Measurements from ENCODE around the gene NR2F2.

NR2F2 gene

DNA sequence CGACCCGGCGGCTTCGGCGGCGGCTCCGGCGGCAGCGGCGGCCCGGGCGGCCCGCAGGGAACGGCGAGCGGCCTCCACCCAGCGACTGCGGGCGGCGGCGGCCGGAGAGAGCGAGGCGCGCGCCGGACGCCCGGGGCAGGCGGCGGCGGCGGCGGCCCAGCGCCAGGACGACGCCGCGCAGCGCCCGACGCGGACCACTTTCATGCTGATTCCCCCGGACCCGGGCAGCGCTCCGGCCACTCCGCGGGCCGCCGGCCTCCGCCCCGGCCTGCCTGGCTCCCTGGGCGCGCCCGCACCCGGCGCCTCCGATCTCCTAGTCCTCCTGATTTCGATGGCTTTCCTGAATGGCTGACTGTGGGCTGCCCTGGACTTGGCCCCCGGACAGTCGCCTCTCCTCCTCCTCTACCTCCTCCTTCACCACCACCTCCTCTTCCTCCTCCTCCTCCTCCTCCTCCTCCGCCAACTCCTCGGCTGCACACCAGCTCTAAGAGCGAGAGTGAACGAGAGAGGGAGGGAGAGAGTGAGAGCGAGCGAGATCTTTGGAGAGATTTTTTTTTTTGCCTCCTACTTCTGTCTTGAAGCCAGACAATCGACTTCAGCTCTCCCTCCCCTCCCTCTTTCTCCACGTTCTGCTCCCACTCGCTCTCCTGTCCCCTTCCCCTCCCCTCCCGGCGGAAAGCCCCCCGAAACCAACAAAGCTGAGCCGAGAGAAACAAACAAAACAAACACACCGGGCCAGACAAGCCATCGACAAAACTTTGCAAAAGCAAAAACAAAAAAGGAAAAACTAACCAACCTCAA lies 844 bp downstream of the NR2F2 start:
- DNase-seq (ENCODE audit: low read depth in 4 of 4, low spot score in 1 of 4) = no peak

DNA sequence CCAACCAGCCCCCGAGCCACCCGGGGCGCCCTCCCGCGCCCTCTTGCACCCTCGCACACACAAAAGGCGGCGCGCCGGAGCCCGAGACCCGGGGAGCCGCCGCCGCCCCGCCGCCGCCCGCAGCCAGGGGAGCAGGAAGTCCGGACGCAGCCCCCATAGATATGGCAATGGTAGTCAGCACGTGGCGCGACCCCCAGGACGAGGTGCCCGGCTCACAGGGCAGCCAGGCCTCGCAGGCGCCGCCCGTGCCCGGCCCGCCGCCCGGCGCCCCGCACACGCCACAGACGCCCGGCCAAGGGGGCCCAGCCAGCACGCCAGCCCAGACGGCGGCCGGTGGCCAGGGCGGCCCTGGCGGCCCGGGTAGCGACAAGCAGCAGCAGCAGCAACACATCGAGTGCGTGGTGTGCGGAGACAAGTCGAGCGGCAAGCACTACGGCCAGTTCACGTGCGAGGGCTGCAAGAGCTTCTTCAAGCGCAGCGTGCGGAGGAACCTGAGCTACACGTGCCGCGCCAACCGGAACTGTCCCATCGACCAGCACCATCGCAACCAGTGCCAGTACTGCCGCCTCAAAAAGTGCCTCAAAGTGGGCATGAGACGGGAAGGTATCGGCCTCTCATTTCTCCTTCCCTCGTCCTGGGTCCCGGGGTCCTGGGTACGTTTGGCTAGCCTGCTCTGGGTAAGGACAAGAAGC lies 1.6 kb downstream of the NR2F2 start:
- DNase-seq (ENCODE audit: low read depth in 4 of 4, low spot score in 1 of 4) = no peak

DNA sequence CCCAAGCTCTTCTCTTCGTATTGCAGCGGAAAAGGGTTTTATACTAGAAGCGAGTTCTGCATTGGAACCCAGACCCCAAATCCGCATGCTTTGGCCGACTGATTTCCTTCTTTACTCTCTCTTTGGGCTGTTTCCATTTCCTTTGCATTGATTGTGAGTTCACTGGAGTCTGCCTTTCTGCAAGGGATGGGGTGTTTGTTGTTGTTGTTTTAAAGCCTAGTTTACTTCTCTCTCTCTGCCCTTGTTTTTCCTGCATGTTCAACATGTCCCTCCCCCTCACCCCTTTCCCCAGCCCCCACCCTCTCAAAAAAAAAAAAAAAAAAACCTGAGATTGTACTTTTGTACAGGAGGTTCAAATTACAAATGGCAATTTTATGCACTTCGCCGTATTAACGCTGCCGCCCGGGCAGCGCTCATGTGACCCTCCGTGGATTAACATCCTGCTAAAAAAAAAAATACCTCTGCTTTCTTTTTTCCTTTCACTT lies 2.2 kb downstream of the NR2F2 start:
- DNase-seq (ENCODE audit: low read depth in 4 of 4, low spot score in 1 of 4) = no peak

DNA sequence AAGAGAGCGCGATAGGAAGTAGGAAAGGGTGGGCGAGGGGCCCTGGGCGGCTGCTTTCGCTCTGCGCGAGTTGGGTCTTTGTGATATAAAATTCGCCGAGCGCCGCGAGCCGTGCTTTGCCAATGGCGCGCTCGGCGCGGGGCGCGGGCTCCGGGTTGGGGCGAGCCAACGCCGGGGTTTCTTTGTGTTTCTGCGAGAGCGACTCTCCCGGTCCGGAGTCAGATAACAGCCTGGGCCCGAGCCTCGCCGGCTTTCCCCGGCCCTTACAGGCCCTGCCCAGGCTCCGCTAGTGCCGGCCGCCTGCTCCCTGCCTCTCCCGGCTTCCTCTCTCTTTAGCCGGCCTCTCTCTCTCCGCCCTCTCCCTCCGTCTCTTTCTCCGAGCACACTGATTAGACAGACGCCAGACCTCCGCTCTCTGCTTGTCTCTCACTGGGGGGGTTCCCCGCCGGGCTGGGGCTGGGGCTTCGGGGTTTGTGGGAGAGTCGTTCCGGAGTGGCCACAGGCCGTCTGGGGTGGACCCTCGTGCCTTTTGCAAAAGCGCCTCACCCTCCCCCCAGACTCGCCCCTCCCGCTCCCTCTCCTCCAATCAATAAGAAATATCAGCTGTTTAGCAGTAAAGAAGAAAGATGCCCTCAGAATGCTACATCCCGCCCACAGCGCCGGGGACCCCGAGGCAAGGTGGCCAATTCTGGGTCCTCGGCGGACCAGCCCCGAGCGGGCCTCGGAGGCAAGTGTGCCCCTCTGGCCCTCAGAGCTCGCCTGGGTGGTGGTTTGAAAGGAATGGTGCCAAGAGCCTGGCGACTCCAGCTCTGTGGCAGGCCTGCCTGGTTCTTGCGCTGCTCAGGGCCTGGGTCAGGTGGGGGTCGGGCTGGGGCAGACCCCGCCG lies 2.9 kb downstream of the NR2F2 start:
- DNase-seq (ENCODE audit: low read depth in 4 of 4, low spot score in 1 of 4) = no peak

DNA sequence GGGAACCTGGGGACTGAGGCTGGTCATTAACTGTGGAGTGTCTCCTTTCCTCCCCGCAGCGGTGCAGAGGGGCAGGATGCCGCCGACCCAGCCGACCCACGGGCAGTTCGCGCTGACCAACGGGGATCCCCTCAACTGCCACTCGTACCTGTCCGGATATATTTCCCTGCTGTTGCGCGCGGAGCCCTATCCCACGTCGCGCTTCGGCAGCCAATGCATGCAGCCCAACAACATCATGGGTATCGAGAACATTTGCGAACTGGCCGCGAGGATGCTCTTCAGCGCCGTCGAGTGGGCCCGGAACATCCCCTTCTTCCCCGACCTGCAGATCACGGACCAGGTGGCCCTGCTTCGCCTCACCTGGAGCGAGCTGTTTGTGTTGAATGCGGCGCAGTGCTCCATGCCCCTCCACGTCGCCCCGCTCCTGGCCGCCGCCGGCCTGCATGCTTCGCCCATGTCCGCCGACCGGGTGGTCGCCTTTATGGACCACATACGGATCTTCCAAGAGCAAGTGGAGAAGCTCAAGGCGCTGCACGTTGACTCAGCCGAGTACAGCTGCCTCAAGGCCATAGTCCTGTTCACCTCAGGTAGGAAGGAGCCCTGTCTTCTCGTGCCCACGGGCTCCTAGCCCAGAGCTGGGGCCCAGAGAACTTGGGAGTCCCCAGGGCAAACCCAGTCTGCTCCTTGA lies 3.7 kb downstream of the NR2F2 start:
- no peak for DNase-seq (ENCODE audit: low read depth in 4 of 4, low spot score in 1 of 4)

DNA sequence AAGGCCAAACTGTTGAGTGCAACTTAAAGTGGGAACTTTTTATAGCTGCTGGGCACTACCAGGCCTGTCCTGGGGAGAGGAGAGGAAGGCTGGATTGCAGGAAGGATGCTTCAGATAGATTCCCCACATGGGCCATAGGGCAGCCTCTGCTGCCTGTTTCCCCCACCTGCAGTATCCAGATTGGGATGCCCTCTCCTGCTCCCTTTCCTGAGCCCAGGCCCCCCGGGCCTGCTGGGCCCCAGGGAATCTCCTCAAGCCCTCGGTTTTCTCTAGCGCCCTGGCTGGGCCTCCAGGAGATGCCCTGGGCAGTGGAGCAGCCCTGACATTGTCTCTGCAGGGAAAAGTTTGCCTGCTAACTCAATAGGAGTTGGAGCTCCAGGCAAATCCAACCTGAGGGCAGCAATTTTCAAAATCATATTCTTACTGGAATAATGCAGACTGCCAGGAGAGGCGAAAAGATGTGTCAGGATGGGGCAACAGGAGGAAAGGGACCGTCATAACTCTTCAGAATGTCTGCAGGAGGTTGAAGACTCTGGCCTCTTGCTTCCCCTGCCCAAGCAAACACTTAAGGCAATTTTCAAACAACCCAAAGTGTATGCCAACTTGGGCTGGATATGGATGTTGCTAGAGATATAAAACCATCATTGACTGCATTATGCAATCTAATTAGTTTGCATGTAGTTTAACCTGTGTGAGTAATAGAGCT lies 4.4 kb downstream of the NR2F2 start:
- DNase-seq (ENCODE audit: low read depth in 4 of 4, low spot score in 1 of 4) = no peak

DNA sequence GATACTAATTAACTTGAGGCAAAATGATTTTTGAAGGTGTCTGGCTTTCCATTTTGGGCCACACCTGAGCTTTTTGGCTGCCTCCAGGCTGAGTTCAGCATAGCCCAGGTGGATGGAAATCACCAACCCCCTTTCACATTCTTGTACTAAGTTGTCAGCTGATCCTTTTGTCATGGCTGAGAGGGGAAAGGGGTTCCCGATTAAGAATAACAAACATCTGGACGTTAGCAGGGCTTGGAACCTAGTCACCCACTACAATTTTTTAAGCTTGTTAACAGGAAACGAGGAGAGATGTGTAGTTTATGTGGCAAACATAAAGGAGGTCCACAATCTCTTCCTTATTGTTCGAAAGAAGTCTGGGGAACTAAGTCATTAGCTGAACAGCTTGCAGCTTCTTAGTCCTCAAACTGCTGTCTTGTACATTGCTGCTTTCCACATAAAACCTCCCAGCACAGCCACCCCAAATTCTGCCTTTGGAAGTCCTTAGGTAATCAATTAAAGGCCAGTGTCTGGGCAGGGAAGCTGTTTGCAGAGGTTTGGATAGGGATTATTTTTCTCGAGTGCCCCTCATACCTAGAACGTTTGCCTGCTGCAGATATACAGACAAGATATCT lies 5.0 kb downstream of the NR2F2 start:
- no peak for DNase-seq (ENCODE audit: low read depth in 4 of 4, low spot score in 1 of 4)

DNA sequence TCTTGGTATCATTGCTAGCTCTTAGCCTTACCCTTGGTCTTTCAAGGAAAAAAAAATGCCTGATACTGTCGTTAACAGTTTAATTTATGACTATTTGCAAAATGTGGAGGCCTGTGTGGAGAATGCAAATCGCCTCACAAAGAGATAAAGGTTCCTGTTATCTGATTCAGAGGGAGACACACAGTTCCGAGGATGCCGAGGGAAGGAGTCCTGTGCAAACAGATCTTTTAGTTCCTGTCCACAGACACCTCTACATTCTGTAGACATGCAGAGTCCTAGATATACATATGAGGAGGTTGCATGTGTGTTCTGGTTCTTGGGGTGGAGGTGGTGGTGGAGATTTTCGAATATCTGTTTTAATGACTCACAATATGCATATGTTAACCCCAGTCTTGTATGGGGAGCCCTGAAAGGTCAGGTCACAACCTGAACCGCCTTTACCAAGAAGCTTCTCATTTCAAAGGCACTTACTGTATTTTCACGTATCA lies 5.7 kb downstream of the NR2F2 start:
- DNase-seq (ENCODE audit: low read depth in 4 of 4, low spot score in 1 of 4) = no peak

DNA sequence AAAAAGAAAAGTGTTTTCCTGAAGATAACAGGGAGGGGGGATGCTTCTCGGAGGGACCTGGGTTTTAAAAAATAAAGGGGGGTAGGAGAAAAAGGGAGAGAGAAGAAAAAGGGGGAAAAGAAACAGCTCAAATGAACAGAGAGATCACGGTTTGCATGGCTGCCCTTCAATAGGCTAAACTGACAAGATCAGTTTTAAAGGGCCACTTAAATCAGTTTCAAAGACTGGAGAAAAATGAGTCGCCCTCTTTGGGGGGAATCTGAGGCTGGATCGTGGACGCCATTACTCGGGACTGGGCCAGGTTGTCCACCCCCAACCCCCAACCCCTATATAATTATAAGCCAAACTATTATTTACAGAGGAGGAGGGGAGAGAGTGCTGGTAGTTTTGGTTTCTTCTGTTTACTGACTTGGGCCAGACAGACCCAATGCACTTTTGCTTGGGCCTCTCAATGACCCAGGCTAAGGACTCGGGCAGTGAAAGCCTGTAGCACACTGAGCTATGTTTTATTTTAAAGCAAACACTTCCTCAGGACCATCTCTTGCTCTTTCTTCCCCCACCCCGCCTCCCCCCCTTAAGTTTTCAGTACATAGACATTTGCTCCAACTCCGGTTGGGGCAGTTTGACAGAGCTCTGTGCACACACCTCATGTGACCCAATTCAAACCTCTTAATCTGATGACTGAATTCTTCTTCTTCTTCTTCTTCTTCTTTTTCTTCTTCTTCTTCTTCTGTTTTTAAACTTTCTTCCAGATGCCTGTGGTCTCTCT lies 6.3 kb downstream of the NR2F2 start:
- DNase-seq (ENCODE audit: low read depth in 4 of 4, low spot score in 1 of 4) = no peak

DNA sequence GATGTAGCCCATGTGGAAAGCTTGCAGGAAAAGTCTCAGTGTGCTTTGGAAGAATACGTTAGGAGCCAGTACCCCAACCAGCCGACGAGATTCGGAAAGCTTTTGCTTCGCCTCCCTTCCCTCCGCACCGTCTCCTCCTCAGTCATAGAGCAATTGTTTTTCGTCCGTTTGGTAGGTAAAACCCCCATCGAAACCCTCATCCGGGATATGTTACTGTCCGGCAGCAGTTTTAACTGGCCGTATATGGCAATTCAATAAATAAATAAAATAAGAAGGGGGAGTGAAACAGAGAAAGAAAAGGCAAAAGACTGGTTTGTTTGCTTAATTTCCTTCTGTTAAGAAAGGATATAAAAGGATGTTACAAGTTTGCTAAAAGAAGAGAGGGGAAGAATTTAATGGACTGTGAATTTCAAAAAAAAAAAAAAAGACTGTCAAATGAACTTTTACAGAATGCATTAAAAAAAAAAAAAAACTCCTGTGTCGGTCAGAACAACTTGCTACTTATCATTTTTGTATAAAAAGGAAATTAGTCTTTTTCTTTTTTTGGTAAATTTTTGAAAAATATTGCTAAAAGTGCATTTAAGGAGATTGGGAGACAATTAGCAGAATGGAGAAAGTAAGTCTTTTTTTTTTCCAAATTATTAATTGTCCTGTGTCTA lies 7.0 kb downstream of the NR2F2 start:
- no peak for DNase-seq (ENCODE audit: low read depth in 4 of 4, low spot score in 1 of 4)

DNA sequence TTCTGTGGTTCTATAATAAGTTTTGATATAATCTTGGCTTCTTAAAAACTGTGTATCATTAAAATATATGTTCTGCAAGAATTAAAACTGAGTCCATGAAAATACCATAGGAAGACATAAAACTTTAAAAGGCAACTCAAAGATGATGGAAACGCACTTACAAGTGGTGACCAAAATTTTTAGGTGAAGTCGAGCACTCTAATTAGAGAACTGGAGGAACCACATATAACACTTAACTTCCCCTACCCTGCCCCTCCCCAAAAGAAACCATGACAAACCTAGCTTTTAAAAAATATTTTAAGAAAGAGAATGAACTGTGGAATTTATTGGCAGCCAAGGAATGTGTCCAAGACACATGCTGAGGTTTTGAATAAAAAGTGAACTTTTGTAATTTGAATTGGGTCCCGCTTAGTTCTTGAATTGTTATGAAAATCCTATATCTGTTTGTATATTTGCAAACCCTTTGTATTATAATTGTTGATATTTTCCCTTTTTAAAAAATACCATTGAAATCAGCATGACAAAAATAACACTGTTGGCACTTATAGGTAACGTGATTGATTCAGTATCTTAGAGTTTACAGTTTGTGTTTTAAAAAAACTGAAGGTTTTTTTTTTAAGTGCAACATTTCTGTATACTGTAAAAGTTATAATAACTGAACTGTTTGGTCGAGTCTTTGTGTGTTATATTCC lies 7.7 kb downstream of the NR2F2 start:
- DNase-seq (ENCODE audit: low read depth in 4 of 4, low spot score in 1 of 4) = no peak

DNA sequence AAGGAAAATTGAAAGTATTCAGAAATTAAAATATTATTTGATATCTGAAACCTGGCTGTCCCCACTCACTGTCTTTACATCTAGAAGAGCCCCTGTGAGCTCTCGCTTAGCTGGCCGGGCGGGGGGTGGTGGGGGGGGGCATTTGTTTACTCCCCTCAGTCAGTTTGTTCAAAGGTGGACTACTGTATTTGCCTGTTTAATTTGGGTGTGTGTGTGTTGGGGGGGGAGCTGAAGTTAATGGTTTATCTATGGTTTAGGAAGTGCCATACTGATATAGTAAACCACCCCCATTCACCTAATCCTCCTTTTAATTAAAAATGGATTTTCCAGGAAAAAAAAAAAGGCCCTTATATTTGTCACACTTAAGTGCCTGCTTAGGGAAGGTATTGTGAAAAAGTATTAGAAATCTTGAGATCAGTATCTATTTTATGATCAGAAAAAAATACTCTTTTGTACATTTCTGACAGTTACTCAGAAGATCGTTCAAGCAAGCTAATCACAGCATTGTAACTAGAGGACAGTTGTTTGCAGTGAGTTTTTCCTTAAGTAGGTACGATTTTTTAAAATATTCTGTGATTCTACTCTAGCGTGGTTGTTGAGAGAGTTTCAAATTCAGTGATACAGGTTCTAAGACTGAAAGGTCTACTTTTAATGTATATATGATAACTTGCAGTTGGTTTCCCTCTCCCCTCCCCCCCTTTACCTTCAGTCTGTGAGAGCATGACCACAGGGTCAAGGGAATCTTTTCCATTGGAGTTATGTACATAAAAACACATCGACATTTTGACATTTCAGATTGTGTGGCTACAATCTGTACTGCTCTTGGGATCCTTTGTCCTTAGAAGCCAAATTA lies 8.5 kb downstream of the NR2F2 start:
- no peak for DNase-seq (ENCODE audit: low read depth in 4 of 4, low spot score in 1 of 4)

DNA sequence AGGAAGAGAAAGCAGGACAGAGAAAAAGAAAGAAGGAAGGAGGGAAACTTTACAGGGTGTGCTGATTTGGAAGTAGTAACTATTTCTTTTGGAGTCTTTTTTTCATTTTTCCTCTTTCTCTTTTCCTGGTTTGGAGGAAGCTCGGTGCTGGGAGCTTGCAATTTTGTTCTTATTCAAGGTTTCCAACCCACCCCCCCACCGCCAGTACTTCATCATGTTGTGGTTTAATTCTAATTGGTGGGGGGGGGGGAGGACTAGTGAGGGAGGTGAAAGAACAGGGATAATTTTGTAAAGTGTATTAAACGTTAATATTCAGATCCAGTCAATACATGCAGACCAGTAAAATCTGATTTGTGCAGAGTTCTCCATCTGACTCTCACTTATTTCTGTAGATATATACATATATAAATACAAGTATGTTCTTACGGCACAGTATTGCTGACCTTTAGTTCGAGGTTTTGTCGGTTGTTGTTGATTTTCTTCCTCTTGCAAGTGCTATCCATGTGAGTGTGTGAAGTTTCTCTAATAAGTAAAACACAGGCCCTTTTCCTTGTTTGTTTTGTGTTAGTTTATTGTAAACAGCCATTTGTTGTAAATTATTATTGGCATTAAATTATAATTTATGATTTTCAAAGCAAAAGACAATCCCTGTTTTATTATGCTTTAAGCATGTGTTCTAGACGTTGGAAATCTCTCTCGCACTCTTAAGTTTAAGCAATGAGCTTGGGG lies 9.3 kb downstream of the NR2F2 start:
- DNase-seq (ENCODE audit: low read depth in 4 of 4, low spot score in 1 of 4) = no peak

DNA sequence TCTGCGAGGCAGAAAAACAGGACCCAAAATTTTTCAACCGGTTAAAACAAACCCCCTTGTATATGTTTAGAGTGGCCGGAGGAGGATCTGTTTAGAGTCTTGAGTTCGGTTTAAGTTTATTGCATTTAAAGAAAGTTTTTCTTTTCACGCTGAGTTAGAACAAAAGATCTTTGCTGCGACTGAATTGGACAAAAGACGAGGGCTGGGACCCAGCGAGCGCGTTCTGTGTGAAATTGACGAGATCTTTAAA lies 9.8 kb downstream of the NR2F2 start:
- DNase-seq (ENCODE audit: low read depth in 4 of 4, low spot score in 1 of 4) = no peak

DNA sequence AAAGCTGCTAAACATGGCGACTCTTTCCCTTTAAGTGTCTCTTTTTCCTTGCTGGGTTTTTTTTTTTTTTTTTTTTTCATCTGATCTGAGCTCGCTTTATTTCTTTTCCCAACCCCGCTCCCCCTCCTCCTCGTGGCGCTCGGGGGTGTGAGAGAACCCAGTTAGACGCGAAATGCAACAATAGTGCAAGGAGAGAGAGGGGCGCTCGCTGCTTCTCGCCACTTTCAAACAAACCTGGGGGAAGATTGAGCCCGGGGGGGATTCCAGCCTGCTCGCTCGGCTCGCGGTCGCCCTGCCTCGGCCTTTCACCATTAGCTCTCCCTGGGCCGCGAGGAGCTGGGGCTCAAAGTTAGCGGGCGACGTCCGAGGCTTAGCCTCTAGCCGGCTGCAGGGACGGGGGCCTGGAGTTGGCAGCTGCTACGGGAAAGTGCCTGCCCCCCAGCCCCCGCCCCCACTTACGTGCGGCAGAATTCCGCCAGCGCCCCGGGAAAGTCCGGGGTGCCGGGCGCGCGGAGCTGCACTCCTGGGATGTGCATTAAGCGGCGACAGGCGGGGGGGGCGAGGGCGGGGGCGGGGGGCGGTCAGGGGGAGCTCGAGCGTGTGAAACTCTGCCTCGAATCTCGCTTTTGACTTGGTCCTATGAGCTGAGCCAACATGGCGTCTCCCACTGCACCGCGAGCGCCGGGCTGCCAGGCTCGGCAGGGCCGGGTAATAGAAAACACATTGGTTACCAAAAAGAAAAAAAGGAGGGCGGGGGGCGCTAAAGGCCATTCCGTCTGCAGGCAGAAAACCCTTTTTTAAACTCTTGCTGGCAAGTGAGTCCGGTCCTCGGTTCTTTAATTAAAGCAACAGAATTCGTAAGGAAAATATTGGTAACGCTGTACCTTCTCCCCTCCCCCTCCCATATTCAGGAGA lies 10.4 kb downstream of the NR2F2 start:
- DNase-seq (ENCODE audit: low read depth in 4 of 4, low spot score in 1 of 4) = no peak
